Memory B cell (primary cell): ENCODE measurements around the gene HS6ST2.

Source experiments
- ATAC-seq: fragments of 150-1000 bp; cut with Tn5 transposase; 2 replicates; pipeline ENCODE4 v1.10.0; 2021; ENCODE audit warnings: low read depth, mild to moderate bottlenecking, moderate library complexity
- DNase-seq, 2 donors: peaks; one replicate each; pipeline ENCODE4 v3.0.0; 2022; ENCODE audit warnings: low spot score in 2 of 2
- H3K27ac Mint-ChIP-seq: one replicate; pipeline ENCODE4 v1.8.0; 2022; ENCODE audit warnings: mild to moderate bottlenecking, moderate library complexity, mixed read lengths
- H3K27me3 Mint-ChIP-seq: one replicate; pipeline ENCODE4 v1.8.0; 2022; ENCODE audit warnings: mixed read lengths
- H3K36me3 Mint-ChIP-seq: one replicate; pipeline ENCODE4 v1.8.0; 2022; ENCODE audit warnings: mild to moderate bottlenecking, mixed read lengths
- H3K4me1 Mint-ChIP-seq: one replicate; pipeline ENCODE4 v1.8.0; 2022; ENCODE audit warnings: mixed read lengths
- H3K4me3 Mint-ChIP-seq: one replicate; pipeline ENCODE4 v1.8.0; 2022; ENCODE audit warnings: mild to moderate bottlenecking, moderate library complexity, mixed read lengths
- H3K9me3 Mint-ChIP-seq: one replicate; pipeline ENCODE4 v1.8.0; 2022; ENCODE audit warnings: mixed read lengths

Gene HS6ST2

DNA sequence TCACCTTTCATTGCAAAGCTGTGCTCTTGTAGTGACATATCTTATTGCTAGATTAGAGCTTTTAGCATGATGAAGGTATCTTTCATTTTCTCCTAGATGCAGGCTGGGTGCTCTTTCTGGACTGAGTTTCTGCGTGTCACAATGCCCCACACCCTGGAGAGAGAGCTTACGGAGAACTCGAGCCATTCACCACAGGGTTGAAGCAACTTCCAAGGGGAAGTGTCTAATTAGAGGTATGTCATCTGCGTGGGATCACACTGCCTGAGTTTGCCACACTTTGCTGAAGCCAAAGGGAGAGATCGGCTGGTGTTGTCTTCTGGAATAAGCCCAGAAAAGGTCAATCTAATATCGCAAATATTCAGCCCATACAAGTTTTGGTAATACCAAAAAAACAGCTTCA, 290.3 kb downstream of the HS6ST2 start:
- no peaks in the 10 kb centered on the region for H3K36me3 Mint-ChIP-seq
- H3K27ac Mint-ChIP-seq: no peak overlapping the region
- H3K4me1 Mint-ChIP-seq: no peaks in the 10 kb centered on the region
- no peaks in the 10 kb centered on the region for H3K9me3 Mint-ChIP-seq
- H3K27me3 Mint-ChIP-seq: peaks cover 3% of the 10 kb centered on the region
- no peak for DNase-seq
- no peak for ATAC-seq
- H3K4me3 Mint-ChIP-seq: no peak overlapping the region

DNA sequence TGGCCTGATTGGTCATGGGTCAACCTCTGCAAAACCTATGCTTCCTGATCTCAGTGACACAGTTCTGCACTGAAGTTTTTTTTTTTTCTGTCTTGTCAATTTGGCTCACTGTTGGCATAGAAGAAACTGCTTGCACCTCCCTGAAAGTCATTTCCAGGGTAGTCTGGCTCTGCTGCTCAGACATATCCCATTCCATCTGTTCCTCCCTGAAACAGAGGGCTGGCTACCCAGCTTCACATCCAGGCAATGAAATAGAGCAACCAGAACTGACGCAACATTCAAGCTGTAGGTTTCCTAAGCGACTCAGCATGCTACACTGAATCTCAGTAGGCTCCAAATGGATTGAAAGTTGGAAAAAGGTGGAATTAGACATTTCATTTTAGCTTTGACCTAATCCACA, 292.8 kb downstream of the HS6ST2 start:
- no peaks in the 10 kb centered on the region for H3K36me3 Mint-ChIP-seq
- no peak overlapping the region for H3K4me3 Mint-ChIP-seq
- no peaks in the 10 kb centered on the region for H3K4me1 Mint-ChIP-seq
- H3K9me3 Mint-ChIP-seq: no peaks in the 10 kb centered on the region
- ATAC-seq (no peak), DNase-seq (no peak)
- peaks cover 3% of the 10 kb centered on the region for H3K27me3 Mint-ChIP-seq
- no peak overlapping the region for H3K27ac Mint-ChIP-seq

DNA sequence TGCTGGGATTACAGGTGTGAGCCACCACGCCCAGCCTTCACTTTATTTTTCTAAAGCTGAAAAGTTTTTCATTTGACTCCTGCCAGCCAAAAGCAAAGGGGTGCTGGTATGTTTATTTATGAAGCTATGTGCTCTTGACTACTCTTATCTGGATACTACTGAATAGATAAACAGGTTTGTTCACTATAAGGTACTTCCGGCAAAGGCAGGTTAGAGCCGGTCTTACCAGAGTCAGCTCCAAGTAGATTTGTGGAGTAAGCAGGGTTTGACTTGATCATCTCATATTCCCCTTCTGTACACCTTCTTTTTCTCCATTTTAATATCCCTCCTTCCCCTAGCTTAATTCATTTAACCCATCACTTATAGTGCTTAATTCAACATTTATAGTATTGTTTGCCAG, 294.2 kb downstream of the HS6ST2 start:
- peaks cover 3% of the 10 kb centered on the region for H3K27me3 Mint-ChIP-seq
- no peak for ATAC-seq
- no peaks in the 10 kb centered on the region for H3K4me1 Mint-ChIP-seq

DNA sequence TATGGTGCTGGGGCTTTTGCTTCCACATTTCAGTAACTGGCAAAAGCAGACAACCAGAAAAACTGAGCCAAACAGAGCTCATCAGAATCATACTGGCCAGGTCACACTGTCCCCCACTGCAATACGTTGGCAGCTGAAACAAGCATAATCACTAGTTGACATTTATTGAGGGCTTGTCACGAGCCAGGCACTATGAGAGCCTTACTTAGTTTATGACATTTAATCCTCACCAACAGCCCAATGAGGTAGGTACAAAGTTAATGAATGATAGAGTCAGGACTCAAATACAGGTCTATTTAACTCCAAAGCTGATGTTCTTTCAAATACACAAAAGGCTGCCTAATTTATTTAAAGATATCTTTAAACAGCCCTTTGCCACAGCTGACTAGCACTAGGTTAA, 295.6 kb downstream of the HS6ST2 start:
- no peak overlapping the region for H3K4me3 Mint-ChIP-seq
- no peaks in the 10 kb centered on the region for H3K4me1 Mint-ChIP-seq
- no peak overlapping the region for H3K27ac Mint-ChIP-seq
- no peak for ATAC-seq
- H3K9me3 Mint-ChIP-seq: no peaks in the 10 kb centered on the region
- peaks cover 3% of the 10 kb centered on the region for H3K27me3 Mint-ChIP-seq
- DNase-seq: no peak
- H3K36me3 Mint-ChIP-seq: no peaks in the 10 kb centered on the region

More for the DNA sequence above, 294.2 kb downstream of the HS6ST2 start:
- no peak overlapping the region for H3K4me3 Mint-ChIP-seq
- no peaks in the 10 kb centered on the region for H3K36me3 Mint-ChIP-seq
- no peaks in the 10 kb centered on the region for H3K9me3 Mint-ChIP-seq
- no peak overlapping the region for H3K27ac Mint-ChIP-seq
- DNase-seq: no peak

DNA sequence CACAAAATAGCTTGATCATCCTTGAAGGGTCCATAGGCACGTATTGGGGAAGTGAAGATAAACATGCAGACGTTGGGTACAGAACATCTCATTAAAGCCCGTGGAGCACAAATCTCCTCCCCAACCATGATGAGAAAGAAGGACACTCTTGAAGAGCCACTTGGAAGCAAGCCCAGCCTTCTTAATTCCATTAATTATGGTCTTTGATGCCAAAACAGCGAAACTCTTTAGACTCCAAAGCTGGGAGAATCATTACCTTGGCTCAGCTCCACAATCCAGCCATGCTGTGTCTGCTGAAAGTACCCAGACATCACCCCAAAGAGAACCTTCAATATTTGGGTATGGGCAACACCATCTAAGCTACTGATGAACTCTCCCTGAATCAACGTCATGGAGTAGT, 300.6 kb downstream of the HS6ST2 start:
- no peaks in the 10 kb centered on the region for H3K9me3 Mint-ChIP-seq
- H3K4me1 Mint-ChIP-seq: no peaks in the 10 kb centered on the region
- peaks cover 2% of the 10 kb centered on the region for H3K27me3 Mint-ChIP-seq
- H3K27ac Mint-ChIP-seq: no peak overlapping the region
- no peak for ATAC-seq
- DNase-seq: no peak
- H3K36me3 Mint-ChIP-seq: no peaks in the 10 kb centered on the region
- no peak overlapping the region for H3K4me3 Mint-ChIP-seq

DNA sequence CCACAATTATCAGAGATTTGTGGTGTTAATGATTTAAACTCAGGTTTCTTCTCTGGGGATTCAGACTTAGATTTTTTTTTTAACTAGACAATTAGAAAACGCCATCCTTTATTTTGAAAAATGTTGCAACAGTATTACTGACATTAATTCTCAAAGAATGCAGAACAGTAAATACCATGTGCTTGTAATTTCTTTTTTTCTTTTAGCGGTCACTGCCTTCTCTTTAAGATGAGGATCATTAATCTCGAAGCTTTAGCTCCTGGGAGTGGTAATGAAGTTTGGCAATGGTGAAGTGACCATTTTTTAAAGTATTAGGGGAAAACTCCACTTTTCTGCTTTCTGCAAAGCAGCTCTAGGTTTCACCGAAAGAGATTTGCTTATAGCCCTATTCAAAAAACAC, 305.6 kb downstream of the HS6ST2 start:
- Mint-ChIP-seq H3K27me3 (no peaks in the 10 kb centered on the region), H3K4me3 (no peak overlapping the region), H3K27ac (no peak overlapping the region), H3K4me1 (no peaks in the 10 kb centered on the region), H3K36me3 (no peaks in the 10 kb centered on the region), H3K9me3 (no peaks in the 10 kb centered on the region)
- no peak for DNase-seq
- no peak for ATAC-seq

DNA sequence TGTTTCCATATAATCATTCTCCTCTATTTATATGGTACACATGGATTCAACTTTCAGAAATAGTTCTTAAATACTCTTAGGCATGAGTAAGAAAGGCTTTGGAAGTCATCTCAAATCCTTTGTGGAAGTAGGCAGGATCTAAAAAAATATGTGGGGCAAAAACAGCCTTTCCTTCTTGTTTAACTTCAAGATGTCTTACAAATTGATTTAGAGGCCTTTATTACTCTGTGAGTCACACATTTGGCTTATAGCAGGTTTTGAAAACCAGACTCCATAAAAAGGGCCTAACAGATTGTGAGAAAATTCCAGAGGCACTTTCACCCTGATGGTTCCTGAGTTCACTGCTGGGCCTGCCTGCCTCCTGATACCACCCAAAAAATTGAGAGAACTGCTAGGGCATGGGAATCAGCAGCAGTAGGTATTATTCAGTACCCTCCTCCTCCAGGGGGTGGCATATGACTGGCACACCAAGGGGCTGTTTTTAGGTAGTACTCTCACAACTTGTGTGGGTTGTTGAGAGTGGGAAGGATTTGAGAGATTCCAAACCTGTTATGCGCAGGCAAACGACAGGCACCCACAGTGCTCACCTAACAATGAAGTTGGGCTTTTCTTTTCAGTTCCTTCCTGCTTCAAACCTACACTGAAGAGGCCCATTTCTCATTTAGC, 306.9 kb downstream of the HS6ST2 start:
- ATAC-seq (no peak), DNase-seq (no peak)
- Mint-ChIP-seq H3K27me3 (peaks cover 2% of the 10 kb centered on the region), H3K4me3 (no peak overlapping the region), H3K36me3 (no peaks in the 10 kb centered on the region), H3K9me3 (no peaks in the 10 kb centered on the region), H3K4me1 (no peaks in the 10 kb centered on the region), H3K27ac (no peak overlapping the region)

DNA sequence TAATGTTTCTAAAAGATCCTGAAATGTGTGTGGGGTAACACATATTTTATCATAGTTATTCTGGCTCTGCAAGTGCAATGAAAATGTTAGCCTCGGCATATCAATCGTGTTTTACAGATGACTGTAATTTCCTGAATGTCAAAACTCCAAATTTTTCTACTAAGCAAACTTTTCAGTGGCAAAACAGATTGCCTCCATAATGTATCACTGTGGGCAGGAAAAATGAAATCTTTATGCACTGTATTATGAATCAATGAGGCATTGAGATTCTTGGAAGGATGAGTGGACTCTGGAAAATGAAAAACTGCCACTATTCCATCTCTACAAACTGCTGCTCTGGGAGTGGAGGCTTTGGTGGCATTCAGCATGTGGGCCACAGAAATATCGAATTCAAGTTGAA, 309.5 kb downstream of the HS6ST2 start:
- ATAC-seq (no peak), DNase-seq (no peak)
- Mint-ChIP-seq H3K9me3 (no peaks in the 10 kb centered on the region), H3K4me1 (no peaks in the 10 kb centered on the region), H3K36me3 (no peaks in the 10 kb centered on the region), H3K4me3 (no peak overlapping the region), H3K27me3 (peaks cover 3% of the 10 kb centered on the region), H3K27ac (no peak overlapping the region)

DNA sequence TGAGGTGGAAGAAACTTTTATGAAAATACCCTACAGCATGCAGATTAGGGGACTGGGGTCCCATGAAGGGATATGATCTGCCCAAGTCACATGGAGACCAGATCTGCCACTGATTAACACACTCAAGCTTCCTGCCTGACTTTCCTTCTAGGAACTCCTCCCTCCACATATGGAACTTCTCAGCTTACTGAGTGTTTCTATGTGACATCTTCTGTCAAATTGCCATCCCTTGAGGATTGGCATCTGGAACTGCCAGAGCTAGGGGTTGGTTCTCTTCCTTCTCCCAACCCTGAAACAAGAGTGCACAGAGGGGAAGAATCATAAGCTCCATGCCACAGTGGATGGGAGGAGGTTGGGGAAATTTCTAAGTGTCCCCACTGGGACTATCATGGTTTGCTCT, 319.0 kb downstream of the HS6ST2 start:
- no peak for ATAC-seq
- H3K9me3 Mint-ChIP-seq: no peaks in the 10 kb centered on the region
- no peak for DNase-seq
- H3K4me3 Mint-ChIP-seq: no peak overlapping the region
- no peaks in the 10 kb centered on the region for H3K36me3 Mint-ChIP-seq
- no peaks in the 10 kb centered on the region for H3K4me1 Mint-ChIP-seq
- H3K27ac Mint-ChIP-seq: no peak overlapping the region
- peaks cover 6% of the 10 kb centered on the region for H3K27me3 Mint-ChIP-seq

DNA sequence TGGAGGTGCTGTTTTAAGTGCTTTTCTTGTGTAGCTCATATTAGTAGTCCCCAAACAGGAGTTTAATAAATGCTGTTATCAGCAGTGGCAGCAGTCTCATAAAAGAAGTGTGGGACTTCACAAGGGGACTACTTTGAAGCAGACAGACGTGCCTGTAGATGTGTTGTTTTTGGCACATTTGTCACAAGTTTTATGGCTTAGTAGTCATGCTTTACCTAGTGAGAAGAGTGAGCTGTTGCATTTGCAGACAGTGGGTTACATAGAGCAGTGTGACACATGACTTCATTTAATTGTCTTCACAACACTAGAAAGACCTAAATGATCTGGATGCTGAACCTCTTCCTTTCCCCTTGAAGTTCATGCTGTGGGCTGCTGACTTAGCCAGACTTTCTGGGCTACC, 320.1 kb downstream of the HS6ST2 start:
- Mint-ChIP-seq H3K27me3 (peaks cover 4% of the 10 kb centered on the region), H3K4me1 (no peaks in the 10 kb centered on the region), H3K36me3 (no peaks in the 10 kb centered on the region), H3K9me3 (no peaks in the 10 kb centered on the region), H3K4me3 (no peak overlapping the region), H3K27ac (no peak overlapping the region)
- no peak for ATAC-seq
- DNase-seq: no peak

DNA sequence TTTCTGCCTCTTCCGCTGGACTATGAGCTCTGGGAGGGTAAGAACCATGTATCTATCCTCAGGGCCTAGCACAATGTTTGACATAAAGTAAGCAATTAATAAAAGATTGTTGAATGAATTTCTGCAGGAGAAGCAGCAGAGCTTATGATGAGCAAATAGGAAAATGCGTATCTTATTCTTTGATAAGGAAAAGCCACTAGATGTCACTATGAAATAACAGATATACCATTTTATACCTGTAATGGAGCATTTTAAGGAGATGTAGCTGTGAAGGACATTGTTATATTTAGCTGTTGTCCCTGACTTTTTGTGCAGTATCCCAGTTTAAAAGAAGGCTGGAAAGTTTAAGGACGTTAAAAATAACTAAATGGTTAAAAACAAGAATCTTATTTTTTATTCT, 322.3 kb downstream of the HS6ST2 start:
- no peaks in the 10 kb centered on the region for H3K9me3 Mint-ChIP-seq
- ATAC-seq (no peak), DNase-seq (no peak)
- no peak overlapping the region for H3K27ac Mint-ChIP-seq
- H3K36me3 Mint-ChIP-seq: no peaks in the 10 kb centered on the region
- H3K4me3 Mint-ChIP-seq: no peak overlapping the region
- peaks cover 7% of the 10 kb centered on the region for H3K27me3 Mint-ChIP-seq
- H3K4me1 Mint-ChIP-seq: peaks cover 2% of the 10 kb centered on the region

DNA sequence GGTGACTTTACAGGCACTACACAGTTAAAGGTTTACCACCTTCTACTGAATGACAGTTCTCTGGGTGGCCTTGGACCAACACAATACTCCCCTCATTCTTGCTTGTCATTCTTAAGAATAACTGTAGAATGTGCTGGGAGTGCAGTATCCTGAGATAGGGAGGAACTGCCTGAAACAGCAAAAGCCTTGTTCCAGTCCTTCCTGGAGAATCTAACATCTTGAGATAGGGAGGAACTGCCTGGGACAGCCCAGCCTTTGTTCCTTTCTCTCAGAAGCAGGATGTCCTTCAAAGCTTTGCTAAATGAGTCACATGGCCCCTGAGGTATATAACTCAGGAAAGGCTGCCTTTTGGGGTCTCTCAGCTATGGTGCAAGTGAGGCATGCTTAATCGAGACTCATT, 323.9 kb downstream of the HS6ST2 start:
- Mint-ChIP-seq H3K27ac (no peak overlapping the region), H3K36me3 (no peaks in the 10 kb centered on the region), H3K4me3 (no peak overlapping the region), H3K4me1 (peaks cover 2% of the 10 kb centered on the region), H3K27me3 (peaks cover 4% of the 10 kb centered on the region), H3K9me3 (no peaks in the 10 kb centered on the region)
- DNase-seq (no peak), ATAC-seq (no peak)

DNA sequence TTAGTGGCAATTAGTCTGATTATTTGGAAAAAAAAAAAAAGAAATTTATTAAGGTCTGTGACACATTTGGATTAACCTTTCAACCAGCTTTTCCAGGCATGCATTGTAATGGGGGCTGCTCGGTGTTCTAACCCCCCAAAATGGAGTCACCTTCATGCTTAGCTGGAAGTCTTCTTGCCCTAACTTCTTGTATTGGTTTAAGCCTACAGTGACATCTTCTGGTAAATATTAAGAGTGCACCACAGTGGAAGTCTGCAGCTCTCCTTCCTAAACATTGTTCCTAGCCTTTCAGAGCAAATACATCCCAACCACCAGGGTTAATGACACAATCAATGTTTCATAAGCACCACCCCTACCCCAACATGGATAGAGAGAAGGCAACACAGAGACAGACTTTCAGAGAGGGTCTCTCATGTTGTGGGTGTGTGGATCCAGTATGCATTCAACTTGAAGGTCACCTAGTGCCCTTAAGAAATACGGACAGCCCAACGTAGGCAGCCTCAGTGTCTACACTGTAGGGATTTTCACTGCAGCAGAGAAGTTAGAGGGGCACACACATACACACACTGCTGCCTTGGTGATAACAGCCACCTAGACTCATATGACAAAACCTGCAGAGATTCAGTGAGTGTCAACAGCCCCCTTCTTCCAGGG, 326.7 kb downstream of the HS6ST2 start:
- ATAC-seq (peak; percentile 49), DNase-seq (no peak)
- H3K27ac Mint-ChIP-seq: no peak overlapping the region
- H3K27me3 Mint-ChIP-seq: peaks cover 3% of the 10 kb centered on the region
- H3K36me3 Mint-ChIP-seq: no peaks in the 10 kb centered on the region
- peaks cover 2% of the 10 kb centered on the region for H3K4me1 Mint-ChIP-seq
- H3K4me3 Mint-ChIP-seq: no peak overlapping the region
- no peaks in the 10 kb centered on the region for H3K9me3 Mint-ChIP-seq

DNA sequence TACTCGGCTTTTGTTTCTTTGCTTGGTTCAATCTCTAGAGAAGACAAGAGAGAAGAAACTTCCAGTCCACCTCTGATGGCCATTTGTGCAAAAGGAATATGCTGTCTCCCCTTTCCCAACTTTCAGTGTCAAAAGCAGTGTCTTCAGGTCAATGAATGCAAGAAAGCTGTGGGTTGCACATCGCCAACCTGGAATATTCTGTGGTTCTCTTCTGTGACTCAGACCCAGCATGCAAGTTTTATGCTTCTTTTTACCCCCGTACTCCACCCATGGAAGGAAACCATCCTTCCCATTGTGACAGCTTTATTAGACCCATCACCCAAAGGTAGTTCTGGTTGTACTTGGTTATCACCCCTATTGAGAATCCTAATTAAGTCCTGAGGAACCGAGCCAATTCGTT, 334.0 kb downstream of the HS6ST2 start:
- no peaks in the 10 kb centered on the region for H3K36me3 Mint-ChIP-seq
- H3K27me3 Mint-ChIP-seq: no peaks in the 10 kb centered on the region
- H3K4me1 Mint-ChIP-seq: peaks cover 7% of the 10 kb centered on the region
- DNase-seq (no peak), ATAC-seq (no peak)
- no peaks in the 10 kb centered on the region for H3K9me3 Mint-ChIP-seq
- H3K27ac Mint-ChIP-seq: no peak overlapping the region
- no peak overlapping the region for H3K4me3 Mint-ChIP-seq

DNA sequence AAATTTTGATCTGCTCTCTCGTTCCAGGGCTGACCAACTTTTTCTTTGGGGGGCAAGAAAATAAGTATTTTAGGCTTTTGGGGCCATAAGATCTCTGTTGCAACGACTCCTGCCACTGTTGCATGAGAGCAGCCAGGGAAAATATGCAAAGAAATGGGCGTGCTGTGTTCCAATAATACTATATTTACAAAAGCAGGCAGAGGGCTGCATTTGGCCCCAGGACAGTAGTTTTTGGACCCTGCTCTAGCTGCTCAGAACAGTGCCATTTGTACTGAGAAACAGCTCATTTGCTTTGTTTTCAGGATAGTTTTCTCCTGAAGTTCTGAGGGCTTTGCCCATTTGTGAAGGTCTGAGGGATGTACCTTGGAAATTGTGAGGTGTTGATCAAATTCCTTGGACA, 334.5 kb downstream of the HS6ST2 start:
- Mint-ChIP-seq H3K36me3 (no peaks in the 10 kb centered on the region), H3K9me3 (no peaks in the 10 kb centered on the region), H3K4me3 (no peak overlapping the region), H3K27ac (no peak overlapping the region), H3K4me1 (peaks cover 7% of the 10 kb centered on the region), H3K27me3 (no peaks in the 10 kb centered on the region)
- ATAC-seq (no peak), DNase-seq (no peak)
